HCT116 (cell line): Measurements from ENCODE around the gene ACTR1B. TPM values are rescaled to one million over a fixed set of nuclear protein-coding genes. Genes with fewer than 3 reads are reported as not detected.
A peak's percentile ranks its signal among the peaks of the same experiment; 100 is the strongest.

Experiments
- ATAC-seq: fragments of 200-7000 bp; cut with Tn5 transposase; 2 replicates; pipeline ENCODE4 v1.9.1; 2020; ENCODE audit warnings: mild to moderate bottlenecking, moderate library complexity
- BruUV-seq: library from RNA; stranded (reverse); fragments of 400-500 nt; replicated peaks from 2 replicates; lab custom pipeline; 2021; lab: Mats Ljungman, UMichigan
- CTCF ChIA-PET: fragments of 300-600 bp; sonication (Branson Sonifier 250); formaldehyde crosslinking; loops from one replicate; lab custom pipeline; 2021; ENCODE audit warnings: antibody characterized with exemption; lab: Charles Lee
- POLR2A ChIA-PET: fragments of 300-600, 350-600 bp; sonication (Branson Sonifier 250); formaldehyde crosslinking; loops from one replicate; lab custom pipeline; 2021; ENCODE audit warnings: antibody characterized with exemption; lab: Charles Lee
- RAD21 ChIA-PET, 2 experiments: fragments of 300-600 bp; sonication (Branson Sonifier 250); formaldehyde crosslinking; loops; one replicate each; lab custom pipeline; 2023; ENCODE audit warnings: low total read pairs in 2 of 2; ENCODE audit not compliant: uncharacterized antibody in 2 of 2, unreplicated experiment in 2 of 2, low non-redundant PET in 1 of 2; lab: Charles Lee
- DNase-seq: peaks from one replicate; pipeline ENCODE4 v3.0.0-alpha.2; 2010; ENCODE audit warnings: low read depth, low spot score
- H2AFZ ChIP-seq: fragments of 200-600 bp; shearing (Covaris generic), sonication (generic); 2 replicates; pipeline ENCODE4 v1.6.1; 2017; ENCODE audit warnings: low read depth, mixed run types, mixed read lengths, antibody characterized with exemption, low read length; ENCODE audit not compliant: poor library complexity, severe bottlenecking
- H3K27ac ChIP-seq: 2 replicates; pipeline ENCODE4 v1.5.1; 2012; ENCODE audit warnings: low read depth, low read length
- H3K27me3 ChIP-seq: fragments of 200-600 bp; sonication (generic); 2 replicates; pipeline ENCODE4 v1.6.1; 2016; ENCODE audit warnings: mixed run types, low read length, mixed read lengths; ENCODE audit not compliant: insufficient read depth
- H3K36me3 ChIP-seq, 2 experiments: fragments of 200-500 bp in 1 of 2; fragments of 200-600 bp in 1 of 2; sonication (Bioruptor generic) in 1 of 2; sonication (generic) in 1 of 2; 2 replicates each; pipeline versions ENCODE4 v1.5.1 to v1.6.1; 2014 to 2016; ENCODE audit warnings: low read length in 2 of 2, inconsistent platforms in 1 of 2, mixed read lengths in 1 of 2, mixed run types in 1 of 2; ENCODE audit not compliant: insufficient read depth in 2 of 2, control insufficient read depth in 1 of 2
- H3K4me1 ChIP-seq, 2 experiments: fragments of 200-600 bp in 1 of 2; sonication (generic) in 1 of 2; 2 replicates each; pipeline versions ENCODE4 v1.5.1 to v1.6.1; 2012 to 2017; ENCODE audit warnings: low read length in 2 of 2, inconsistent platforms in 1 of 2, mild to moderate bottlenecking in 1 of 2, mixed read lengths in 1 of 2, mixed run types in 1 of 2, moderate library complexity in 1 of 2; ENCODE audit not compliant: insufficient read depth in 2 of 2, control insufficient read depth in 1 of 2
- H3K4me2 ChIP-seq: fragments of 200-600 bp; sonication (generic); 2 replicates; pipeline ENCODE4 v1.6.1; 2017; ENCODE audit warnings: mixed run types, low read length, mixed read lengths
- H3K4me3 ChIP-seq, 2 experiments: fragments of 200-600 bp in 1 of 2; sonication (generic) in 1 of 2; replicated peaks in 1 of 2; 2 replicates each; pipeline ENCODE4 v1.5.1; 2011 to 2016; ENCODE audit warnings: low read length in 2 of 2, control low read depth in 1 of 2, low read depth in 1 of 2, mild to moderate bottlenecking in 1 of 2, mixed read lengths in 1 of 2, mixed run types in 1 of 2
- H3K79me2 ChIP-seq: fragments of 200-600 bp; sonication (generic); 2 replicates; pipeline ENCODE4 v1.6.1; 2017; ENCODE audit warnings: mild to moderate bottlenecking, mixed run types, low read length, moderate library complexity, mixed read lengths; ENCODE audit not compliant: insufficient read depth
- H3K9ac ChIP-seq: fragments of 200-600 bp; sonication (generic); 2 replicates; pipeline ENCODE4 v1.6.1; 2016; ENCODE audit warnings: low read length, mixed read lengths
- H3K9me2 ChIP-seq: fragments of 200-600 bp; sonication (generic), shearing (Covaris generic); 2 replicates; pipeline ENCODE4 v1.6.1; 2017; ENCODE audit warnings: mixed run types, mild to moderate bottlenecking, moderate library complexity; ENCODE audit not compliant: insufficient read depth
- H3K9me3 ChIP-seq, 2 experiments: fragments of 200-500 bp in 1 of 2; fragments of 200-600 bp in 1 of 2; sonication (Bioruptor generic) in 1 of 2; sonication (generic) in 1 of 2; 2 replicates each; pipeline ENCODE4 v1.6.1; 2014 to 2017; ENCODE audit warnings: low read length in 2 of 2, mixed read lengths in 2 of 2, inconsistent platforms in 1 of 2, low read depth in 1 of 2, mild to moderate bottlenecking in 1 of 2, mixed run types in 1 of 2, moderate library complexity in 1 of 2; ENCODE audit not compliant: control insufficient read depth in 1 of 2, insufficient read depth in 1 of 2
- H4K20me1 ChIP-seq: fragments of 200-600 bp; sonication (generic), shearing (Covaris generic); 2 replicates; pipeline ENCODE4 v1.6.1; 2017; ENCODE audit warnings: mixed run types, mild to moderate bottlenecking, moderate library complexity; ENCODE audit not compliant: insufficient read depth
- CBX3 ChIP-seq: IDR thresholded peaks from 2 replicates; pipeline ENCODE4 v1.6.1; 2012; ENCODE audit warnings: low read depth
- EGR1 ChIP-seq: IDR thresholded peaks from 2 replicates; pipeline ENCODE4 v1.6.1; 2012; ENCODE audit warnings: low read depth
- ELF1 ChIP-seq: IDR thresholded peaks from 2 replicates; pipeline ENCODE4 v1.6.1; 2012; ENCODE audit warnings: low read depth, borderline replicate concordance
- EZH2 ChIP-seq: fragments of 200-600 bp; sonication (generic); IDR thresholded peaks from 2 replicates; pipeline ENCODE4 v1.6.1; 2017; ENCODE audit warnings: antibody characterized with exemption, mixed run types
- FOSL1 ChIP-seq: IDR thresholded peaks from 2 replicates; pipeline ENCODE4 v1.6.1; 2012; ENCODE audit warnings: low read depth
- POLR2A ChIP-seq: IDR thresholded peaks from 2 replicates; pipeline ENCODE4 v1.7.0; 2011; ENCODE audit warnings: borderline replicate concordance; ENCODE audit not compliant: insufficient read depth, insufficient read length; ENCODE audit errors: extremely low read depth
- POLR2AphosphoS5 ChIP-seq: IDR thresholded peaks from 2 replicates; pipeline ENCODE4 v1.6.1; 2011; ENCODE audit warnings: mild to moderate bottlenecking, low read depth, low read length, moderate library complexity
- RAD21 ChIP-seq: IDR thresholded peaks from 2 replicates; pipeline ENCODE4 v1.6.1; 2012; ENCODE audit warnings: low read depth, mild to moderate bottlenecking
- REST ChIP-seq: IDR thresholded peaks from 2 replicates; pipeline ENCODE4 v1.6.1; 2012; ENCODE audit warnings: low read depth
- SIN3A ChIP-seq: IDR thresholded peaks from 2 replicates; pipeline ENCODE4 v1.6.1; 2012; ENCODE audit warnings: low read depth
- SP1 ChIP-seq: IDR thresholded peaks from 2 replicates; pipeline ENCODE4 v1.6.1; 2012; ENCODE audit warnings: low read depth
- YY1 ChIP-seq: IDR thresholded peaks from 2 replicates; pipeline ENCODE4 v1.6.1; 2011; ENCODE audit warnings: low read length, low read depth, moderate library complexity, mild to moderate bottlenecking; ENCODE audit not compliant: insufficient replicate concordance; ENCODE audit errors: extremely low read depth
- ZBTB33 ChIP-seq: IDR thresholded peaks from 2 replicates; pipeline ENCODE4 v1.6.1; 2011; ENCODE audit warnings: mild to moderate bottlenecking, low read length, moderate library complexity; ENCODE audit not compliant: insufficient replicate concordance; ENCODE audit errors: extremely low read depth
- ZFX ChIP-seq: fragments of 450-650 bp; IDR thresholded peaks from 2 replicates; pipeline ENCODE4 v1.6.1; 2017
- intact Hi-C: fragments of 100-400 bp; cut with micrococcal nuclease; formaldehyde crosslinking; loops from 2 replicates; pipeline ENCODE4 v1.10.0; 2022
- total RNA-seq: library from RNA; stranded (reverse); gene quantifications from one replicate; pipeline ENCODE4 v1.2.1, GENCODE V29; 2021; ENCODE audit not compliant: unreplicated experiment
- TF ChIP-seq, protein P1 (sequence below), 3 experiments: fragments of 200-600 bp in 1 of 3; sonication (generic) in 1 of 3; IDR thresholded peaks in 2 of 3; conservative IDR thresholded peaks in 1 of 3; 2 replicates each; pipeline ENCODE4 v1.5.1; 2012 to 2017; ENCODE audit warnings: low read depth in 2 of 3, low read length in 2 of 3, antibody characterized with exemption in 1 of 3, borderline replicate concordance in 1 of 3, control low read depth in 1 of 3, mild to moderate bottlenecking in 1 of 3, mixed read lengths in 1 of 3, mixed run types in 1 of 3, moderate library complexity in 1 of 3; ENCODE audit not compliant: insufficient read depth in 1 of 3
- TF ChIP-seq, protein P2 (sequence below): IDR thresholded peaks from 2 replicates; pipeline ENCODE4 v1.6.1; 2012

ACTR1B gene
- total RNA-seq, 1 experiment from 2014 or later, result 42.8 TPM

DNA sequence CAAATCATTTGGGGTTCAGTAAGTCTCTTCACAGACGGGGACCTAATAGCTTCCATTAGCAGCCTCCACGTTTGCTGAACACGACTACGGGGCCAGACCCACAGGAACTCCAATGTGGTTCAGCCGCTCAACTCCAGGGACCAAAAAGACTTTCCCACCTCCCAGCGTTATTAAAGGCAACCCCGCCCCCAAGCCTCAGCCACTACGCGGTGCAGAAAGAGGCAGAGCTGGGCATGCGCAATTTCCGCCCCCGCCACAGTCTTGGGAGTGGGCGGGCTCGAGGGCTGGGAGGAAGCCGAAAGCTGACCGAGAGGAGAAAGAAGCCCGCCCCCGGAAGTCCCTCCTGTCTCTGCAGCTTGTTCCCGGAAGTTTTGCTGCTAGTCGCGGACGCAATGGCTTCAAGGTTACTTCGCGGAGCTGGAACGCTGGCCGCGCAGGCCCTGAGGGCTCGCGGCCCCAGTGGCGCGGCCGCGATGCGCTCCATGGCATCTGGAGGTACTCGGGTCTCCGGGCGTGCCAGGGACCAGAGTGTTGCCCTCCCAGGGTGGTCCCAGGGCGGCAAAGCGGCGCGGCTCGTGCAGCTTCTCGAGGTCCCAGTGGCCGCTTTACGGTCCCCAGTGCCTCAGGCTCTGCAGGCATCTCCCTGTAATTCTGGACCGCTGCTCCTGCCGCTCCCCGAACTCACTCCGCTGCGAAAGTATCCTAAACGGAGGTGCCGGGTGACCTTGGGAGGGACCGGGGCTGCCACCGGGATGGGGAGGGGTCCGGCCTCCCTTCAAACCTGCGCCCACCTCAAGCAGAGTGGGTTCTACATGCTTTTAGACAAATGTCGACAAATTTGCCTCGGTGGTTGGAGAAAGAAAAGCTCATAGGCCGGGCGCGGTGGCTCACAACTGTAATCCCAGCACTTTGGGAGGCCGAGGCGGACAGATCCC is 17.9 kb downstream of the ACTR1B start, which contains the start of gene COX5B:
COX5B (plus strand) TSS at position 368 of the 935 bp plus-strand sequence; CDS start at position 393, 25 bp downstream.
- RAD21 ChIA-PET, result interaction anchor here in 1 of 2 experiments (1.0 kb wide), 1 partner anchor 18 kb away, joined by 3 read pairs; the partner anchor contains the start of gene ACTR1B
- H3K27ac ChIP-seq, result peak within 1 kb of the TSS; percentile 88
- TF ChIP-seq POLR2A (peak; percentile 91), SP1 (peak; percentile 17; the same call in 1 of the 2 replicates), EGR1 (peak; percentile 100), CBX3 (no peak), SIN3A (peak; percentile 74; the same call in 1 of the 2 replicates), RAD21 (no peak), REST (no peak), POLR2AphosphoS5 (peak; percentile 94), FOSL1 (no peak), EZH2 (no peak), ZFX (peak; percentile 48; the same call in 1 of the 2 replicates), ZBTB33 (no peak), YY1 (peak; percentile 22), ELF1 (peak; percentile 77)
- TF ChIP-seq, protein P1, sequence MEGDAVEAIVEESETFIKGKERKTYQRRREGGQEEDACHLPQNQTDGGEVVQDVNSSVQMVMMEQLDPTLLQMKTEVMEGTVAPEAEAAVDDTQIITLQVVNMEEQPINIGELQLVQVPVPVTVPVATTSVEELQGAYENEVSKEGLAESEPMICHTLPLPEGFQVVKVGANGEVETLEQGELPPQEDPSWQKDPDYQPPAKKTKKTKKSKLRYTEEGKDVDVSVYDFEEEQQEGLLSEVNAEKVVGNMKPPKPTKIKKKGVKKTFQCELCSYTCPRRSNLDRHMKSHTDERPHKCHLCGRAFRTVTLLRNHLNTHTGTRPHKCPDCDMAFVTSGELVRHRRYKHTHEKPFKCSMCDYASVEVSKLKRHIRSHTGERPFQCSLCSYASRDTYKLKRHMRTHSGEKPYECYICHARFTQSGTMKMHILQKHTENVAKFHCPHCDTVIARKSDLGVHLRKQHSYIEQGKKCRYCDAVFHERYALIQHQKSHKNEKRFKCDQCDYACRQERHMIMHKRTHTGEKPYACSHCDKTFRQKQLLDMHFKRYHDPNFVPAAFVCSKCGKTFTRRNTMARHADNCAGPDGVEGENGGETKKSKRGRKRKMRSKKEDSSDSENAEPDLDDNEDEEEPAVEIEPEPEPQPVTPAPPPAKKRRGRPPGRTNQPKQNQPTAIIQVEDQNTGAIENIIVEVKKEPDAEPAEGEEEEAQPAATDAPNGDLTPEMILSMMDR (IDR thresholded peaks at IDR 0.05 in 2 of 3, conservative IDR thresholded peaks at IDR 0.05 in 1 of 3; ENCODE audit: borderline replicate concordance in 1 of 3, insufficient read depth in 1 of 3, low read depth in 2 of 3, low read length in 2 of 3), result no peak
- TF ChIP-seq, protein P2, sequence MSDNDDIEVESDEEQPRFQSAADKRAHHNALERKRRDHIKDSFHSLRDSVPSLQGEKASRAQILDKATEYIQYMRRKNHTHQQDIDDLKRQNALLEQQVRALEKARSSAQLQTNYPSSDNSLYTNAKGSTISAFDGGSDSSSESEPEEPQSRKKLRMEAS, result 0 out of 2 replicates have a peak, but pooled peaks have one; percentile 8
- TF ChIP-seq, all 23 proteins: peak for 9
- Histone ChIP-seq H3K79me2 (peaks cover 20% of the 10 kb centered on the region), H3K4me1 (peaks cover 8 to 17% of the 10 kb centered on the region in 2 experiments), H3K4me2 (peak within 1 kb of the TSS; percentile 89), H4K20me1 (no peaks in the 10 kb centered on the region), H3K4me3 (peak within 1 kb of the TSS; percentile 97 to 98), H3K27me3 (no peaks in the 10 kb centered on the region), H3K9me3 (no peaks in the 10 kb centered on the region), H3K9me2 (no peaks in the 10 kb centered on the region), H3K36me3 (peaks cover 22 to 25% of the 10 kb centered on the region in 2 experiments; a peak in 3 of 4 replicates), H2AFZ (no peak within 1 kb of the TSS), H3K9ac (peak within 1 kb of the TSS; percentile 98)
- ATAC-seq (peak; percentile 96), DNase-seq (peak; percentile 87)
- CTCF ChIA-PET, result interaction anchor here (1.0 to 1.7 kb wide), 3 partner anchors 9 to 55 kb away, joined by 3 to 12 read pairs (median 12); partner anchors contain the start of gene ACTR1B
- POLR2A ChIA-PET, result interaction anchor here (0.8 to 1.4 kb wide), 4 partner anchors 13 to 449 kb away, joined by 3 to 22 read pairs (median 7); partner anchors contain the start of gene ACTR1B
- no TSS peak for BruUV-seq
- intact Hi-C loops, result no loop called here
